HEK293 (cell line): ENCODE results near the gene TWF2.

Source experiments
- CTCF ChIA-PET: fragments of 350-600 bp; formaldehyde crosslinking; extraction: SDS; loops from one replicate; lab custom pipeline; 2021; ENCODE audit warnings: antibody characterized with exemption; lab: Yijun Ruan, JAX
- POLR2A ChIA-PET: fragments of 300-600 bp; formaldehyde crosslinking; extraction: SDS; loops from one replicate; lab custom pipeline; 2020; ENCODE audit warnings: antibody characterized with exemption, inconsistent platforms; lab: Yijun Ruan, JAX
- H3K27ac ChIP-seq: fragments of 200-500 bp; sonication (Bioruptor generic); 2 replicates; pipeline ENCODE4 v1.5.1; 2014; ENCODE audit warnings: low read depth, low read length, control low read depth, inconsistent platforms; ENCODE audit errors: extremely low read depth
- H3K36me3 ChIP-seq, 2 experiments: fragments of 200-500 bp in 1 of 2; sonication (Bioruptor generic) in 1 of 2; 1 replicate in 1 of 2; 2 replicates in 1 of 2; pipeline ENCODE4 v1.5.1; 2014 to 2017; ENCODE audit warnings: inconsistent platforms in 2 of 2, low read length in 2 of 2; ENCODE audit not compliant: control insufficient read depth in 2 of 2, insufficient read depth in 1 of 2
- H3K4me1 ChIP-seq: fragments of 200-500 bp; sonication (Bioruptor generic); 2 replicates; pipeline ENCODE4 v1.5.1; 2014; ENCODE audit warnings: mild to moderate bottlenecking, low read length, inconsistent platforms; ENCODE audit not compliant: control insufficient read depth, insufficient read depth
- H3K4me3 ChIP-seq: 2 replicates; pipeline ENCODE4 v1.5.1; 2011; ENCODE audit warnings: low read depth, mild to moderate bottlenecking, control low read depth, low read length, moderate library complexity
- H3K9me3 ChIP-seq: fragments of 200-500 bp; sonication (Bioruptor generic); 2 replicates; pipeline ENCODE4 v1.5.1; 2014; ENCODE audit warnings: low read depth, low read length, inconsistent platforms; ENCODE audit not compliant: control insufficient read depth, insufficient read depth
- SP7 ChIP-seq: fragments of 450-650 bp; formaldehyde crosslinking; IDR thresholded peaks from 2 replicates; pipeline ENCODE4 v1.5.1; 2016; ENCODE audit warnings: missing biosample characterization, missing genetic modification characterization
- ZBTB44 ChIP-seq: fragments of 450-650 bp; IDR thresholded peaks from 2 replicates; pipeline ENCODE4 v1.5.1; 2018; ENCODE audit warnings: missing biosample characterization, mild to moderate bottlenecking, missing genetic modification characterization
- ZEB2 ChIP-seq: fragments of 450-650 bp; formaldehyde crosslinking; IDR thresholded peaks from 2 replicates; pipeline ENCODE4 v1.5.1; 2016; ENCODE audit warnings: missing biosample characterization, missing genetic modification characterization
- ZFP41 ChIP-seq: fragments of 450-650 bp; formaldehyde crosslinking; IDR thresholded peaks from 2 replicates; pipeline ENCODE4 v1.5.1; 2016; ENCODE audit warnings: missing biosample characterization, missing genetic modification characterization, borderline replicate concordance
- ZNF114 ChIP-seq: fragments of 450-650 bp; formaldehyde crosslinking; IDR thresholded peaks from 2 replicates; pipeline ENCODE4 v1.5.0; 2017; ENCODE audit warnings: missing biosample characterization, missing genetic modification characterization
- ZNF174 ChIP-seq: fragments of 450-650 bp; formaldehyde crosslinking; IDR thresholded peaks from 2 replicates; pipeline ENCODE4 v1.5.0; 2017; ENCODE audit warnings: missing biosample characterization, mild to moderate bottlenecking, missing genetic modification characterization
- ZNF18 ChIP-seq: fragments of 450-650 bp; formaldehyde crosslinking; IDR thresholded peaks from 2 replicates; pipeline ENCODE4 v1.5.1; 2016; ENCODE audit warnings: missing biosample characterization, missing genetic modification characterization
- ZNF221 ChIP-seq: fragments of 450-650 bp; formaldehyde crosslinking; IDR thresholded peaks from 2 replicates; pipeline ENCODE4 v1.5.1; 2017; ENCODE audit warnings: missing biosample characterization, missing genetic modification characterization, borderline replicate concordance
- ZNF354C ChIP-seq: fragments of 450-650 bp; formaldehyde crosslinking; IDR thresholded peaks from 2 replicates; pipeline ENCODE4 v1.5.1; 2016; ENCODE audit warnings: missing biosample characterization, missing genetic modification characterization, low read depth, borderline replicate concordance
- ZNF521 ChIP-seq: fragments of 450-650 bp; formaldehyde crosslinking; IDR thresholded peaks from 2 replicates; pipeline ENCODE4 v1.5.1; 2017; ENCODE audit warnings: missing biosample characterization, mild to moderate bottlenecking, missing genetic modification characterization
- ZNF660 ChIP-seq: fragments of 450-650 bp; IDR thresholded peaks from 2 replicates; pipeline ENCODE4 v1.5.1; 2018; ENCODE audit warnings: missing biosample characterization, mild to moderate bottlenecking, missing genetic modification characterization
- ZNF785 ChIP-seq: fragments of 450-650 bp; formaldehyde crosslinking; IDR thresholded peaks from 2 replicates; pipeline ENCODE4 v1.5.1; 2016; ENCODE audit warnings: missing biosample characterization, missing genetic modification characterization
- ZNF837 ChIP-seq: fragments of 450-650 bp; formaldehyde crosslinking; IDR thresholded peaks from 2 replicates; pipeline ENCODE4 v1.5.1; 2016; ENCODE audit warnings: missing biosample characterization, missing genetic modification characterization
- TF ChIP-seq, protein P1 (sequence below): fragments of 450-650 bp; formaldehyde crosslinking; IDR thresholded peaks from 2 replicates; pipeline ENCODE4 v1.5.1; 2017; ENCODE audit warnings: missing biosample characterization, missing genetic modification characterization

Gene TWF2

GRCh38 chr3:52220380-52221026, 18.5 kb downstream of the TWF2 start (continued):
- TF ChIP-seq, protein P1, sequence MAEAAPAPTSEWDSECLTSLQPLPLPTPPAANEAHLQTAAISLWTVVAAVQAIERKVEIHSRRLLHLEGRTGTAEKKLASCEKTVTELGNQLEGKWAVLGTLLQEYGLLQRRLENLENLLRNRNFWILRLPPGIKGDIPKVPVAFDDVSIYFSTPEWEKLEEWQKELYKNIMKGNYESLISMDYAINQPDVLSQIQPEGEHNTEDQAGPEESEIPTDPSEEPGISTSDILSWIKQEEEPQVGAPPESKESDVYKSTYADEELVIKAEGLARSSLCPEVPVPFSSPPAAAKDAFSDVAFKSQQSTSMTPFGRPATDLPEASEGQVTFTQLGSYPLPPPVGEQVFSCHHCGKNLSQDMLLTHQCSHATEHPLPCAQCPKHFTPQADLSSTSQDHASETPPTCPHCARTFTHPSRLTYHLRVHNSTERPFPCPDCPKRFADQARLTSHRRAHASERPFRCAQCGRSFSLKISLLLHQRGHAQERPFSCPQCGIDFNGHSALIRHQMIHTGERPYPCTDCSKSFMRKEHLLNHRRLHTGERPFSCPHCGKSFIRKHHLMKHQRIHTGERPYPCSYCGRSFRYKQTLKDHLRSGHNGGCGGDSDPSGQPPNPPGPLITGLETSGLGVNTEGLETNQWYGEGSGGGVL (tag by site-specific recombination) = no peak; the same call in 1 of the 2 replicates
- TF ChIP-seq ZBTB44 (tag by site-specific recombination) (no peak), ZNF221 (tag by site-specific recombination) (no peak), ZFP41 (tag by site-specific recombination) (no peak), ZEB2 (tag by site-specific recombination) (no peak), ZNF18 (tag by site-specific recombination) (no peak), ZNF521 (tag by site-specific recombination) (no peak), ZNF785 (no peak), ZNF660 (tag by site-specific recombination) (no peak; the same call in 1 of the 2 replicates), ZNF354C (tag by site-specific recombination) (no peak), ZNF114 (tag by site-specific recombination) (no peak)

- Histone ChIP-seq H3K36me3 (peaks cover 0 to 20% of the 10 kb centered on the region in 2 experiments; a peak in 2 of 3 replicates), H3K4me1 (no peaks in the 10 kb centered on the region), H3K4me3 (no peak overlapping the region), H3K27ac (no peak overlapping the region), H3K9me3 (no peaks in the 10 kb centered on the region)
- ChIA-PET CTCF (interaction anchor here (0.7 to 8.1 kb wide), 11 partner anchors 10 to 303 kb away, joined by 3 to 95 read pairs (median 10); no protein-coding TSS in a partner anchor), POLR2A (no interaction called here)
- TF ChIP-seq ZNF837 (tag by site-specific recombination) = no peak
Measured at GRCh38 chr3:52218937-52219650, 19.9 kb downstream of the TWF2 start.

DNA sequence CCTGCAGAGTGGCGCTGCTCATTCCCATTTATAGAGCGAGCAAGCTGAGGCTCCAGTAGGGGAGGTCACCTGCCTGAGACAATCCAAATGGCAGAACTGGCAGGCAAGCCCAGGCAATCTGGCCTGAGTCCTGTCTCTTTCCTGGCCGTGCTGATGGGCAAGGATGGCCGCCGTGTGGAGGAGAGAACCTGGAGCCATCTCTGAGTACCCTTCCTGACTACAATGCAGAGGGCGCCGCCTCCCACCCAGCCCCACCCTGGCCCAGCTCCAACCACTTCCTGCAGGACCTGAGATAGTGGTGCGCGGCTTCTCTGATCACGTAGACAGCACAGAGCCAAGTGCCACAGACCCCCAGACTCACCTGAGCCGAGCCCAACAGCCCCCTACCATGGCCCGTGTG, 20.5 kb downstream of the TWF2 start:
- CTCF ChIA-PET = interaction anchor here (1.2 to 8.1 kb wide), 4 partner anchors 10 to 229 kb away, joined by 3 to 95 read pairs (median 25); no protein-coding TSS in a partner anchor

More for the DNA sequence above, 20.5 kb downstream of the TWF2 start:
- Histone ChIP-seq H3K36me3 (peaks cover 0 to 26% of the 10 kb centered on the region in 2 experiments; a peak in 2 of 3 replicates), H3K9me3 (no peaks in the 10 kb centered on the region), H3K27ac (no peak overlapping the region), H3K4me3 (no peak overlapping the region), H3K4me1 (no peaks in the 10 kb centered on the region)
- POLR2A ChIA-PET = no interaction called here
- TF ChIP-seq ZNF174 (tag by site-specific recombination) = no peak
- no peak for TF ChIP-seq SP7
